Neural crest cell (in vitro differentiated cells): ENCODE data around the gene MUC21. TPM values are rescaled to one million over a fixed set of nuclear protein-coding genes. Genes with fewer than 3 reads are reported as not detected.

Experiments used
- DNase-seq: peaks from one replicate; pipeline ENCODE4 v3.0.0; 2021; ENCODE audit warnings: low read depth, mixed read lengths, low spot score
- H3K27ac Mint-ChIP-seq: one replicate; pipeline ENCODE4 v1.8.0; 2021; ENCODE audit warnings: mild to moderate bottlenecking, mixed read lengths; ENCODE audit not compliant: unreplicated experiment
- H3K27me3 Mint-ChIP-seq: 2 replicates; pipeline ENCODE4 v1.8.0; 2021; ENCODE audit warnings: low read depth, mild to moderate bottlenecking, mixed read lengths
- H3K36me3 Mint-ChIP-seq: 2 replicates; pipeline ENCODE4 v1.8.0; 2021; ENCODE audit warnings: low read depth, mild to moderate bottlenecking, mixed read lengths
- H3K4me1 Mint-ChIP-seq: 2 replicates; pipeline ENCODE4 v1.8.0; 2021; ENCODE audit warnings: mixed read lengths
- H3K4me3 Mint-ChIP-seq: one replicate; pipeline ENCODE4 v1.8.0; 2021; ENCODE audit warnings: mild to moderate bottlenecking, mixed read lengths
- H3K9me3 Mint-ChIP-seq: 2 replicates; pipeline ENCODE4 v1.8.0; 2021; ENCODE audit warnings: mixed read lengths
- total RNA-seq: library from RNA; stranded (reverse); gene quantifications from 2 replicates; pipeline ENCODE4 v1.2.1, GENCODE V29; 2021
- TF ChIP-seq, protein P1 (sequence below): fragments of 200-600 bp; sonication (generic); conservative IDR thresholded peaks from 2 replicates; pipeline ENCODE4 v1.5.0; 2021; ENCODE audit warnings: antibody characterized with exemption, mild to moderate bottlenecking

MUC21 gene
- total RNA-seq, 1 donor from 2014 or later = not detected

DNA sequence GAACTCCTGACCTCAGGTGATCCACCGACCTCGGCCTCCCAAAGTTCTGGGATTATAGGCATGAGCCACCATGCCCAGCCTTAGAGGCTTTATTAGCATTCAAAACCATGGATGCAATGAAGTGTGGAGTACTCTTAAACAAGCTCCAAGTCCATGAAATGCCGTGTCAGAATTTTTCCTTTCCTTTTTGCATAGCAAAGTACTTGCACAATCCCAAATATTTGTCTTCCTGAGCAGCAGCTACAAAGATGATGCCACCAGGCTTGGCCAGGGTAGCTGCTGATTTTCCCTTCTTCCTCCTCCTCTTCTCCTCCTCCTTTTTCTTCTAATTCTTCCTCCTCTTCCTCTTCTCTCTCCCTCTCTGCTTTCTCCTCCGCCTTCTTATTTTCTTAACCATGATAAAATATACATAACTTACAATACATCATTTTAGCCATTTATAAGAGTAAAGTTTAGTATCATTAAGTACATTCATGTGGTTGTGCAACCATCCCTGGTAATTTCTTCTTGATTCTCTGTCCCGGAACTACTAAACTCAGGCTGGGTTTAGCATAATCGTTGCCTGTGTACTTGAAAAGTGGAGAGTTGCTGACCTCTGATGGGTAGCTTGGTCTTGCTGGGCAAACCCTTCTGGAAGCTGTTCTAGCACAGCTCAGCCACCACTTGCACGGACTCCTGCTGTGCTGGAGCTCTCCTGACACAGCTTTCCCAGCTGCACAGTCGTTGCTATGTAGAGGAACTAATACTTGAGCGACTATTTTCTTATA is 22.4 kb upstream of the MUC21 start:
- Mint-ChIP-seq H3K27me3 (peaks cover 11% of the 10 kb centered on the region), H3K27ac (no peak overlapping the region), H3K4me3 (no peak overlapping the region), H3K4me1 (peaks cover 22% of the 10 kb centered on the region), H3K9me3 (no peaks in the 10 kb centered on the region), H3K36me3 (no peaks in the 10 kb centered on the region)
- no peak for DNase-seq
- TF ChIP-seq, protein P1, sequence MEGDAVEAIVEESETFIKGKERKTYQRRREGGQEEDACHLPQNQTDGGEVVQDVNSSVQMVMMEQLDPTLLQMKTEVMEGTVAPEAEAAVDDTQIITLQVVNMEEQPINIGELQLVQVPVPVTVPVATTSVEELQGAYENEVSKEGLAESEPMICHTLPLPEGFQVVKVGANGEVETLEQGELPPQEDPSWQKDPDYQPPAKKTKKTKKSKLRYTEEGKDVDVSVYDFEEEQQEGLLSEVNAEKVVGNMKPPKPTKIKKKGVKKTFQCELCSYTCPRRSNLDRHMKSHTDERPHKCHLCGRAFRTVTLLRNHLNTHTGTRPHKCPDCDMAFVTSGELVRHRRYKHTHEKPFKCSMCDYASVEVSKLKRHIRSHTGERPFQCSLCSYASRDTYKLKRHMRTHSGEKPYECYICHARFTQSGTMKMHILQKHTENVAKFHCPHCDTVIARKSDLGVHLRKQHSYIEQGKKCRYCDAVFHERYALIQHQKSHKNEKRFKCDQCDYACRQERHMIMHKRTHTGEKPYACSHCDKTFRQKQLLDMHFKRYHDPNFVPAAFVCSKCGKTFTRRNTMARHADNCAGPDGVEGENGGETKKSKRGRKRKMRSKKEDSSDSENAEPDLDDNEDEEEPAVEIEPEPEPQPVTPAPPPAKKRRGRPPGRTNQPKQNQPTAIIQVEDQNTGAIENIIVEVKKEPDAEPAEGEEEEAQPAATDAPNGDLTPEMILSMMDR = no peak

DNA sequence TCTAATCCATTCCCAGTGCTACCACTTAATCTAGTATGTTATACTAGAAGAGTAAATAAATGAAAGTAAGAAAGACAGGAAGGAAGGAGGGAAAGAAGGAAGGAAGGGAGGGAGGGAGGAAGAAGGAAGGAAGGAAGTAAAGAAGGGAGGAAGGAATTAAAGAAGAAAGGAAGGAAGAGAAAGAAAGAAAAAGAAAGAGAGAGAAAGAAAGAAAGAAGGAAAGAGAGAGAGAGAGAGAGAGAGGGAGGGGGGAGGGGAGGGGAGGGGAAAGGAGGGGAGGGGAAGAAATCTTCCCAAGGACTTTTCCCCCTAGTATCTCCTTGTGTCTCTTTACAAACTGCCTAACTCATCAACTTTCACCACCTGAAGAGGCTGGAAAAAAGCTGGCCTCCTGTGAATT is 20.8 kb upstream of the MUC21 start:
- peaks cover 4% of the 10 kb centered on the region for H3K27me3 Mint-ChIP-seq
- H3K9me3 Mint-ChIP-seq = no peaks in the 10 kb centered on the region
- H3K36me3 Mint-ChIP-seq = no peaks in the 10 kb centered on the region
- TF ChIP-seq, protein P1 = no peak
- H3K27ac Mint-ChIP-seq = no peak overlapping the region
- H3K4me1 Mint-ChIP-seq = peaks cover 7% of the 10 kb centered on the region
- H3K4me3 Mint-ChIP-seq = no peak overlapping the region
- no peak for DNase-seq

DNA sequence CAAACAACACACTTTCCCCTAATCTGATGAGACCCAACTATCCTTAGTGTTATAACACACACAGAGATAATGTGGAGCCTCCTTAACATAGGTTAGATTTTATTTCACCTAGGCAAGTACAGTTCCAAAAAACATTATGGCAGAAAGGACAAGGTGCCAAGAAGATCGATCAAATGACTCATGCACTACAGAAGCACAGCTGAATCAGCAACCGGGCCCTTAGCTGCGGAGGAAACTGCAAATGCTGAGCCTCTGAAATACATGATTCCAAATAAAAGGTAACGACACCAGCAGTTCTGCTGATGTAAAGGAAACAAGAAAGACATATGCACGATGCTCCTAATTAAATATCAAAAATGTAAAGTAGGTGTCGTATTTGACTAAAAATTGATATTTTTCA is 19.9 kb upstream of the MUC21 start:
- DNase-seq = no peak
- Mint-ChIP-seq H3K27ac (no peak overlapping the region), H3K4me3 (no peak overlapping the region), H3K9me3 (no peaks in the 10 kb centered on the region), H3K4me1 (no peaks in the 10 kb centered on the region), H3K27me3 (peaks cover 4% of the 10 kb centered on the region), H3K36me3 (no peaks in the 10 kb centered on the region)
- TF ChIP-seq, protein P1 = no peak

DNA sequence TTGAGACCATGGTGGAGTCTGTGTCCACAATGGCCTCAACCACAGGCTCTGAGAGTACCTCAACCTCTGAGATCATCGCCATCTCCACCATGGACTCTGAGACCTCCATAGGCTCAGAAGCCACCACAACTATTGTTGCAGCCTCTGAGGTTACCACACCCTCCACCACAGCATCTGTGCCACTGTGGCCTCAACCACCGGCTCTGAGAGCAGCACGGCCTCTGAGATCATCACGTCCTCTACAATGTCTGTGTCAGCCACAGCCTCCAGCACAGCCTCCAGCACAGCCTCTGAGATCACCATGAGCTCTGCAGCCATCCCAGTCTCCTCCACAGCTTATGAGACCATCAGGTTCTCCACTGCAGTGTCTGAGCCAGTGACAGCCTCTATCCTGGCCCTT is 19.4 kb upstream of the MUC21 start:
- H3K27me3 Mint-ChIP-seq = peaks cover 4% of the 10 kb centered on the region
- H3K9me3 Mint-ChIP-seq = no peaks in the 10 kb centered on the region
- no peak for DNase-seq
- no peaks in the 10 kb centered on the region for H3K36me3 Mint-ChIP-seq
- TF ChIP-seq, protein P1 = no peak
- H3K4me3 Mint-ChIP-seq = no peak overlapping the region
- H3K27ac Mint-ChIP-seq = no peak overlapping the region
- no peaks in the 10 kb centered on the region for H3K4me1 Mint-ChIP-seq

DNA sequence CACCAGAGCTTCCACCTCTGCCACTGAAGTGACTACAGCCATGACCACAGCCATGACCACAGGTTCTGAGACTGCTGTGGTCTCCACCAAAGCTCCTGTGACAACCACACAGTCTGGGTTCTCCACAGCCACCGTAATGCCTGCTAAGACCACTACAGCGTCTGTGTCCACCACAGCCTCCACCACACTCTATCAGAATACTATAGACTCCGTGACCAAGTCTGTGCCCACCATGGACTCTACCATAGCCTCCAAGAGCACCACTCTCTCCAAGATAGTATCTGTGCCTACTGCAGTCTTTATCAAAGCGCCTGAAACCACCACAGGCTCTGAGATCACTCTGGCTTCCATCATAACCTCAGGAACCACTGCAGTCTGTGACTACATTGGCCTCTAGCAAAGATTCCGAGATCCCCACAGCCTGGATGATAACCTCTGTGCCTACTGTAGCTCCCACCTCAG is 18.3 kb upstream of the MUC21 start:
- TF ChIP-seq, protein P1 = no peak
- Mint-ChIP-seq H3K36me3 (no peaks in the 10 kb centered on the region), H3K9me3 (no peaks in the 10 kb centered on the region), H3K27ac (no peak overlapping the region), H3K27me3 (peaks cover 4% of the 10 kb centered on the region), H3K4me1 (no peaks in the 10 kb centered on the region), H3K4me3 (no peak overlapping the region)
- DNase-seq = no peak
